RWPE1 (cell line): Measurements from ENCODE around the gene COLEC12.

Experiments used
- CTCF ChIA-PET: fragments of 350-600 bp; sonication (Branson Sonifier 250); formaldehyde crosslinking; extraction: SDS; loops from one replicate; lab custom pipeline; 2021; lab: Yijun Ruan, JAX
- POLR2A ChIA-PET: fragments of 400-600 bp; formaldehyde crosslinking; extraction: SDS; loops from one replicate; lab custom pipeline; 2020; ENCODE audit warnings: antibody characterized with exemption; ENCODE audit not compliant: low non-redundant PET; lab: Yijun Ruan, JAX
- DNase-seq: peaks from one replicate; pipeline ENCODE4 v3.0.0; 2012; ENCODE audit warnings: low spot score
- H3K27ac ChIP-seq: fragments of 450-650 bp; 2 replicates; pipeline ENCODE4 v1.5.1; 2017
- CTCF ChIP-seq: fragments of 450-650 bp; conservative IDR thresholded peaks from 2 replicates; pipeline ENCODE4 v1.5.1; 2017; ENCODE audit warnings: low read depth, mild to moderate bottlenecking

Gene COLEC12

GRCh38 chr18:306608-307255 is 193.8 kb downstream of the COLEC12 start:
- ChIA-PET CTCF (interaction anchor here (0.7 to 1.1 kb wide), 2 partner anchors 43 to 317 kb away, joined by 4 to 5 read pairs; no protein-coding TSS in a partner anchor), POLR2A (no interaction called here)
- no peak overlapping the region for H3K27ac ChIP-seq
- DNase-seq, result no peak
- no peak for TF ChIP-seq CTCF

GRCh38 chr18:305003-305501 is 195.4 kb downstream of the COLEC12 start:
- TF ChIP-seq CTCF, result no peak
- no peak for DNase-seq
- no peak overlapping the region for H3K27ac ChIP-seq
- POLR2A ChIA-PET, result no interaction called here
- CTCF ChIA-PET, result no interaction called here

- no peak for DNase-seq
- ChIA-PET POLR2A (no interaction called here), CTCF (no interaction called here)
- H3K27ac ChIP-seq, result no peak overlapping the region
- TF ChIP-seq CTCF, result no peak
Observed at GRCh38 chr18:303607-304006, 196.9 kb downstream of the COLEC12 start.

- ChIA-PET POLR2A (no interaction called here), CTCF (interaction anchor here (0.7 kb wide), 1 partner anchor 16 kb away, joined by 4 read pairs; no protein-coding TSS in a partner anchor)
- TF ChIP-seq CTCF, result no peak
- H3K27ac ChIP-seq, result no peak overlapping the region
- DNase-seq, result no peak
Observed at GRCh38 chr18:303011-303410, 197.5 kb downstream of the COLEC12 start.

GRCh38 chr18:302097-302496 is 198.4 kb downstream of the COLEC12 start:
- no peak overlapping the region for H3K27ac ChIP-seq
- ChIA-PET CTCF (no interaction called here), POLR2A (no interaction called here)
- TF ChIP-seq CTCF, result no peak
- DNase-seq, result no peak

GRCh38 chr18:297936-298335 is 202.6 kb downstream of the COLEC12 start:
- no peak overlapping the region for H3K27ac ChIP-seq
- DNase-seq, result no peak
- POLR2A ChIA-PET, result no interaction called here
- CTCF ChIA-PET, result interaction anchor here (0.9 kb wide), 1 partner anchor 279 kb away, joined by 4 read pairs; no protein-coding TSS in a partner anchor
- TF ChIP-seq CTCF, result no peak
